ENCODE measurements around the gene TK2.
"Not testable (repeated sequence)": the region's sequence is repeated elsewhere in the genome, so short reads cannot be mapped to it uniquely, and the experiment has no call there.

Gene TK2

DNA sequence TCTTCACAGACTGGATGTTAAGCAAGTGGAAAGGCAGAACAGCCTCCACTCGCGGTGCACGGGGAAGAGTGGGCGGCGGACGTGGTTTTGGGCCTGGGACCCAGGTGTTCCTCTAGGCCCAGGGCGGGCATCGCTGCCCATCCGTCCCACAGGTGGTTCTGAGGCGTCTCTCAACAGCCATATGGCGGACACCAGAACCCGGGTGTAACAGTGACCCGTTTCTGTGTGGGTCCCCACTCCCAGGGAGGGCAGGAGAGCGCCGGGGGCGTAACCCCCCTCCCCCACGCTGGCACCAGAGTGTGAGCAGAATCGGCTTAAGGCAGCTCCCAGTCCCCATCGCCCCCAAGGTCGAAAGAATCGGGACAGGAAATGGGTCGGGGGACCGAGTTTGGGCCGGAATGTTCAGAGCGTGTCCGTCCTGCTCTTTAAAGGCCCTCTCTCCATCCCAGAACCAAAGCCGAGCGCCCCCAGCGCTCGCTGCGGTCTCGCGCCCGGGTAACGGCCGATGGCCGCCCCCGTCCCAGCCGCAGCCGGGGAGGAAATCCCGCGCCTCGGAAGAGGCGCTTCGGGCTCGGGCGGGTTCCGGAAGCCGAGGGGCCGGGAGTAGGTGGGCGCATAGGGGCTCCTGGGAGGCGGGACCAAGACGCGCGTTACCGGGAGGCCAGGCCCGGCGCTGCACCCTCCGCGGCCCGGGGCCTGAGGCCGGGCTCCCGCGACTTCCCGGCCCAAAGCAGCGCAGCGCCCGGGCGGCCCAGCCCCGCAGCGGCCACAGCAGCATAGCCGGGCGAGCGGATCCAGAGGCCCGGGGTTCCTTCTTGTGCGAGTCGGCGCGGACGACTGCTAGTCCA lies at the start of gene TK2:
Gene TK2, minus strand, starts transcription at position 839 of the 848 bp plus-strand sequence. Its CDS starts 61 bp downstream, at position 778.
- DNase-seq (ENCODE audit: low spot score): peak; percentile 24
- no peak for FAIRE-seq

DNA sequence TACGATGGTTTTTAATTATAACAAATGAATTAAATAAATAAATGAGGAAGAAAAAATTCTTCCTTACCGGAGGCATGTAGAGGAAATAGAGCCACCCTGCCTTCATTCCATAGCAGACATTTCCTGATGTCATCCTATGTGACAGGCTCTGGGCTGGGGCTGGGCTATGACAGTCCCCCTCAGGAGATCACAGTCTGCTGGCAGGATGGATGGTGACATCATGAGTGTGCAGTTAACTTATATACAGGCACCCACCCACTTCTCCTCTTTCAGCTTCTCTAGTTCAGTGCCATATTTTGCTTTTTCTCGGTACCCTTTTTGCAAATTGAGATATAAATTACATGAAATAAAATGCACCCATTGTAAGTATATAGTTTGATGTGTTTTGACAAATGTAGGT lies 48.2 kb upstream of the TK2 start:
- FAIRE-seq (no peak), DNase-seq (ENCODE audit: low spot score) (no peak)

DNA sequence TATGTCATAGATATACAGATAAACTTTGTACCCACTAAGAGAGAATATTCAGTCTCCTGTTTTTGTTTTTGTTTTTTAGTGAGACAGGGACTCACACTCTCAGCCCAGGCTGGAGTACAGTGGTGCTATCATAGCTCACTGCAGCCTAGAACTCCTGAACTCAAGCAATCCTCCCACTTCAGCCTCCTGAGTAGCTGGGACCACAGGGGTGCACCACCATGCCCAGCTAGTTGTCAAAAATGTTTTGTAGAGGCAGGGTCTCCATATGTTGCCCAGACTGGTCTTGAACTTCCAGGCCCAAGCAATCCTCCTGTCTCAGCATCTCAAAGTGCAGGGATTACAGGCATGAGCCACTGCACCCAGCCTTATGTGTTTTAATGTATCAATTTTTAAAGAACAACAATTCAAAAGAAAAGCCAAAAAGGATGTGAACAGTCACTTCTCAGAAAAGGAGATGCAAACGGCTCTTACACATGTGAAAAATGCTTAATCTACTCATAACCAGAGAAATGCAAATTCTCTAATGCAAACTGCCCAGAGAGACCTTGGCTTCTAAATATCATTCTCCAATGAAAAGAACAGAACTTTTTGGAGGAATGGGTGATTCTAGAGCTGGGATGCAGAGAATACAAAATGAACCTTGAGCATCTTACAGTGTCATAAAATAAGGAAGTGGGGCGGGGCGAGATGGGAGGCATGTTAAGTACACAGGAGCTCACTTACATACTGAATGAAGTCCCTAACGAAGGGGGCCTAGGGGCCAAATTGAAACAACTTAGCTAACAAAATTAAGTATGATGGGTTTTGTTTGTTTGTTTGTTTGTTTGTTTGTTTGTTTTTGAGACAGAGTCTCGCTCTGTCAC lies 47.3 kb upstream of the TK2 start:
- FAIRE-seq: no peak
- DNase-seq (ENCODE audit: low spot score): no peak

DNA sequence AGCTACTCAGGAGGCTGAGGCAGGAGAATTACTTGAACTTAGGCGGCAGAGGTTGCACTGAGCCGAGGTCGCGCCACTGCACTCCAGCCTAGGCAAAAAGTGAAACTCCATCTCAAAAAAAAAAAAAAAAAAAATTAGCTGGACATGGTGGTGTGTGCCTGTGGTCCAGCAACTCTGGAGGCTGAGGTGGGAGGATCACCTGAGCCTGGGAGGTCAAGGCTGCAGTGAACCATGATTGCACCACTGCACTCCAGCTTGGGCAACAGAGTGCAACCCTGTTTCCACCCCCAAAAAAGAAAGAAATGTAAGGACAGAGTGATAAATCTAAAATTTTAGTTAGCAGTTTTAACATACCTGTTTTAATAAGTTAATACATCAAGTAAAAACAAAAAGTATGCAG lies 46.6 kb upstream of the TK2 start:
- FAIRE-seq; DNase-seq (ENCODE audit: low spot score): not testable (repeated sequence)

DNA sequence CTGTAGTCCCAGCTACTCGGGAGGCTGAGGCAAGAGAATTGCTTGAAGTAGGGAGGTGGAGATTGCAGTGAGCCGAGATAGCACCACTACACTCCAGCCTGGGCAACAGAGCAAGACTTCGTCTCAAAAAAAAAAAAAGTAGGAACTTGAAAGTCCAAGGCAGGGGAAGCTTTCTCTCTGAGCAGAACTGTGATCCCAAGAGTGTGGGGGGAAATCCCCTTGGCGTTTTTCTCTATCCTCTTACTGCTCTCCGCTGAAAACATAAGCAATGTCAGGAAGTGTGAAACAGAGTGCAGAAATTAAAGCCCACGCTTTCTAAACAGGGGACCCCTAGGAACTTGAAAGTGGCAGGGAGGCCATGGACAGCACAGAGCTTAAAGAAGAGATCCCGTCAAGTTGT lies 44.8 kb upstream of the TK2 start:
- no peak for DNase-seq (ENCODE audit: low spot score)
- no peak for FAIRE-seq

DNA sequence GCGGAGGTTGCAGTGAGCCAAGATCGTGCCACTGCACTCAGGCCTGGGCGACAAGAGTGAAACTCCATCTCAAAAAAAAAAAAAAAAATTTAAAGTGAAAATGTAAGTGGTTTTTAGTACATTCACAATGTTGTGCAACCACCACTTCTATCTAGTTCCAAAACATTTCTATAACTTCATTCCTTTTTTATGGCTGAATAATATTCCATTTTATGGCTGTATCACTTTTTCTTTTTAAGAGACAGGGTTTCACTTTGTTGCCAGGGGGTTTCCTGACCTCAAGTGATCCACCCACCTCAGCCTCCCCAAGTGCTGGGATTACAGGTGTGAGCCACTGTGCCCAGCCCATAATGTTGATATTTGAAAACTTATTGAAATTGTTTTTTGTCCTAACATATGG lies 42.9 kb upstream of the TK2 start:
- FAIRE-seq (no peak), DNase-seq (ENCODE audit: low spot score) (no peak)

DNA sequence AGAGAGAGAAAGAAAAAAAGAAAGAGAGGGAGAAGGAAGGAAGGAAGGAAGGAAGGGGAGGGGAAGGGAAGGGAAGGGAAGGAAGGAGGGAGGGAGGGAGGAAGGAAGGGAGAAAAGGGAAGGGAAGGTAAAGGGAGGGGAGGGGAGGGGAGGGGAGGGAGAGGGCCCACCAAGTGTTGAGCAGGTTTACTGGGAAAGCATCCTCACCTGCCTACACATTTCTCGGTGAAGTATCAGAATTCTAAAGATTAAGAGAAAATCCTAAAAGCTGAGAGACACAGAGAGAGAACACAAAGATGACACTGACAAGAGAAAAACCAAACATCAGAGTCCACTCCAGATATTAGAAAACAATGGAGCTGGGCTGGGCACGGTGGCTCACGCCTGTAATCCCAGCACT lies 42.3 kb upstream of the TK2 start:
- DNase-seq (ENCODE audit: low spot score) (no peak), FAIRE-seq (no peak)

DNA sequence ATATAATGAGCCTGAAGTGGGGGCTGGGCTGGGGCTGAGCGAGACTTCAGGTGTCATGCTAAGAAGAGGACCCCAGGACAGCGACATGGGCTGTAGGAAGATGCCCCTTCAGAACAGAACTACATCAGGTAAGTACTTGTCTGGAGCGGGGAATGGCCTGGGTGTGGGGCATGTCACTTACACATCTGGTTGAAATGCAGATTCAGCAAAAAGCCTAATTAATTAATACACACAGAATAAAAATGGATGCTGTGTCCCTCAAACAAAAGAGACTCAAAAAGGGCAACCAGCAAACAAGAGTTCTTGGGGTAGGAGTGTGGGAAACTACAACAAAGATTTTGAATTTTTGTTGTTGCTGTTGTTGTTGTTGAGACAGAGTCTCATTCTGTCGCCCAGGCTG lies 41.1 kb upstream of the TK2 start:
- FAIRE-seq: no peak
- DNase-seq (ENCODE audit: low spot score): no peak

DNA sequence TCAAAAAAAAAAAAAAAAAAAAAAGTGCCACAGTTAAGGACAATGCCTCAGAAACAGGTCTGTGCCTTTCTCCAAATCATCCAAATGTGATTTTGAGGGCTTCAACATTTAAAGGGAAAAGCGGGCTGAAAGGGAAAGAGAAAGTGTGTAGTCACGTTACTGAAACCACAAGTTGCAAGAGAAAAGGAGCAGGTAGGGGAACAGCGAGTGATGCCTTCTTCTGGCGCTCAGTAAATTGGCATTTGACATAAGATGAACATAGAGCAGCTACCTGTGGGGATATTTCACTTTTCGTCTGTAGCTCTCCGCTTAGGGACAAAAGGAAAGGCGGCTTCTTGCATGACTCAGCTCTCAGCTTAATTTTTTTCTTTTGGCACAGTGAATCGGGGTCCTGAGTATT lies 40.4 kb upstream of the TK2 start:
- DNase-seq (ENCODE audit: low spot score) (no peak), FAIRE-seq (no peak)

DNA sequence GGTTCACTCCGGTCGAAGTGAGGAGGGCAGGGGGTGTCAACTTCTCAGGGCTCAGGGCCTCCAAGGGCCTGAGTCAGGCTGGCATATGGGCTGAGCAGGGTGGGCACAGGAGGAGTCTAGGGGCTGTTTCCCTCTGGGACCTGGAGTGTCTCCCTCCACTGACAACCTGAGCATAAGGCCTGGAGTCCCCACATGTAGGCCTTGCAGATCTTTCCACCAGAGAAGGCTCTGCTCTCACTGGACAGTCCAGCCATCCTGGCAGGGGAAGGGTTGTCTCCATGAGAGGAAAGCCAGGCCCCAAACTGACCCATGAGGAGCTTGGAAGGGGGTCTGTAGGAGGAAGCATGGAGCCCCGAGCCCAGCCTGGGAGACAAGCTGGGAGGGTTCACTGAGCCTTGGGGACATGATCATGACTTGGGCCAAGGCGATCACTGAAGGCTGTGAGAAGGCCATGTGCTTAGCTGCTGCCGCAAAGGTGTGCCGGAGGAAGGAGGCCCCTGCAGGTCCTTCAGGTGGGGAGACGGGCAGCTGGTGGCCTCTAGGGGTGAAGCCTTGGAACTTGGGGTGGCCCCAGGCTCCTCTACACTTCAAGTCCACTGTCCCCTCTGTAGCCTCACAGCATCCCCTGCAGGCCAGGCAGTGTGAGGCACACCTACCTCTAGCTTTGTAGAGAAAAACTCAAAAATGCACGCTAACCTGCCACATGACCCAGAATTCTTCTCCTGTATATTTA lies 39.2 kb upstream of the TK2 start:
- no peak for DNase-seq (ENCODE audit: low spot score)
- FAIRE-seq: no peak

DNA sequence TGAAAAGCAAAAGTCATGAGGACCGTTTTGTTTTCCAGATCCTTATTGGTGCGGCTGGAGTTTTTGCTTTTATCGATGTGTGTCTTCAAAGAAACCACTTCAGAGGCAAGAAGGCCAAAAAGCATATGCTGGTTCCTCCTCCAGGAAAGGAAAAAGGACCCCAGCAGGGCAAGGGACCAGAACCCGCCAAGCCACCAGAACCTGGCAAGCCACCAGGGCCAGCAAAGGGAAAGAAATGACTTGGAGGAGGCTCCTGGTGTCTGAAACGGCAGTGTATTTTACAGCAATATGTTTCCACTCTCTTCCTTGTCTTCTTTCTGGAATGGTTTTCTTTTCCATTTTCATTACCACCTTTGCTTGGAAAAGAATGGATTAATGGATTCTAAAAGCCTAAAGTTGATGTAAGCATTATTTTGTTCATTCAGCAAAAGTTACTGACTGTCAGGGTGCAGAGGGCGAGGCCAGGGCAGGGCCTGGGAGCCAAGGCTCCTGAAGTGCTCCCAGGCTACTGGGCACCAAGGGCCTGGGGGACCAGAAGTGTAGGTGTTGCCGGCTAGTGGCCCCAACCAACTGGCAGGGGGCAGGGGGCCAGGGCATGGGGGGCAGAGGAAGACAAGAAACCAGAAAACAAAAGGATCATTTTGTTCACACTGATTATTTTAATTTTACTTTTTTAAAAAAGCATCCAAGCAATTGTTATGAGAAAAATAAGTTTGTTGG lies 38.1 kb upstream of the TK2 start:
- FAIRE-seq: no peak
- DNase-seq (ENCODE audit: low spot score): no peak

DNA sequence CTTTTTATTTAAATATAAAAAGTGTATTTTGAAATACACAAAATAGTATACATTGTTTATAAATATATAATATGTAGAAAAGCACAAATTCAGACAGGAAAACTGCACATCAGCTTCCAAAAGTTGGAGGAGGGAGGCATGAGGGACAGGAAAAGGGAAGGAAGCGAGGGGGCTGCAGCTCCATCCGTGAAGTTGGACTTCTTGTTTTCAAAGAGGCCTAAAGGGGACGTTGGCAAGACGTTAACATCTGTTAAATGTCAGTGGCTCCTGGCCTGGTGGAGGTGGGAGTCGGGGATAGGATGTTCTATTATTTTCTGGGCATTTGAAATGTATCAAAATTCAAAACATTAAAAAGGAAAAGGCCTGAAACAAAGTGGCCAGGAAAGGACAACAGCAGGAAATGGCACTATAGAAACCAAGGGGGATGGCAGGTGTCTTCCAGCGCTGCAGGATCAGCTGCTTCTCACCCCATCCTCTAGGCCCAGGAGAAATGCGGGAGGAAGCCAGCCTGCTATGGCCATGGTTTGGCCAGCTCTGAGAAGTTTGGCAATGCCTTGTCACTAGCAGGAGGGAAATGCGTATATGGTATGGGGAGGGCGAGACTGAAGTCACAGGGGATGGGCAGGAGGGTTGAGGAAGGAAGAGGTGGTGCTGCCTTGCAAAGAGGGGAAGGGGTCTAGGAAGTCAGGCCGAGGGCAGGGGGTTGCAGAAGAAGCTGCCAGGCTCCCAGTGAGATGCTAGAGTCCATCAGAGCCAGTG lies 35.7 kb upstream of the TK2 start:
- no peak for DNase-seq (ENCODE audit: low spot score)
- FAIRE-seq: no peak

DNA sequence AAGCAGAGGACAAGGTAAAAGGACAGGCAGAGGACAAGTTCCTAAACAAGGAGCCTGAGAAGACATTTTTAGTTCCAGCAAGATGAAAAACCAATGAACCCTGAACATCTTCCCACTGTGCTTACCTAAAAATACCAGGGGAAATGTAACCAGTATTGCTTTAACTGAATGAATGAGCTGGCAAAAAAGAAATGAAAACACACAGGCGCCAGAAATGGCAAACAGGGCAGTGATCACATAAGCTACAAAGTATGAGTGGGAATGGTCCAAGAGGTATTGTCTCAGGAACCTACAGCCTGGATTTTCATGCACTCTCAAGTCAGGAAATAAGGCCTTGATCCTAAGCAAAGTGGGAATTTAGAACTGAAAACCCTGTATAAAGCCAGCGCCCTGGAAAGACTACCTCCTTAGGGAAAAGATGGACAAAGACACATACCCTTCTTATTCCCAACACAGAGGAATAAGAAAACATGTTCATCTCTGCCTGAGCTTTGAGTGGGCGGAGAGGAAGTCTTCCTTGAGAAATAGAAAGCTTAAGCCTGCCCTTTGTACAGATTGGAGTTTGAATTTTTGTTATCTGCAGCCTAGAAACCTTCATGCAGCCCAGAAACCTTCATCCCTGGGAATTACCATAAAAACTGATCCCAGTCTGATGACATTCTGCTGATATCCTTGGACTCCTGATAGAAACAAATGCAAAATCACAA lies 31.5 kb upstream of the TK2 start:
- FAIRE-seq (no peak), DNase-seq (ENCODE audit: low spot score) (no peak)

DNA sequence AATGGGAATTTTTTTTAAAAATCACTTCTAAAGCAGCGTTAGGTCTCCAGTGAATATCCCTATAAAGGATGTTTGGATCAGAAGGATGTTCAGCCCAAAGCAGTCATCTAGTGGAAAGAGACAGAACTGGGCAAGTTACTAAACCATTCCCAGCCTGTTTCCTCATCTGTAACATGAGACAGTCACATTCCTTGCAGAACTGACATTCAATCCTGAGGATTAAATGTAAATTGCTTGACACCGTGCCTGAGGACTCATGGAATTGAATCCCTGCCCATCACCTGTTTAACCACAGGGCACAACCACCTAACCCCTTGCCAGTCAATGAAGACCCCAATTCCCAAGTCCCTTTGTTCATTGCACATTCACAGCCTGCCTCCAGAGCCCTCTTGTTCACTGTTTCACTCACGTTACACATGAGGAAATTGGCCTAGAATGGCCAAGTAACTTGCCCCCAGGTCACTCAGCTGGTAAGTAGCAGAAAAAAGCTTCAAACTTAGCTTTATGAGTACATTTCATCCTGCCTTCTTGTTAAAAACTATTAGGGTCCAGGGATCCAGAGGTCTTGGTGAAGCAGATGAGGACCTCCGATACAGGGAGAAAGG lies 30.8 kb upstream of the TK2 start:
- DNase-seq (ENCODE audit: low spot score) (no peak), FAIRE-seq (no peak)

DNA sequence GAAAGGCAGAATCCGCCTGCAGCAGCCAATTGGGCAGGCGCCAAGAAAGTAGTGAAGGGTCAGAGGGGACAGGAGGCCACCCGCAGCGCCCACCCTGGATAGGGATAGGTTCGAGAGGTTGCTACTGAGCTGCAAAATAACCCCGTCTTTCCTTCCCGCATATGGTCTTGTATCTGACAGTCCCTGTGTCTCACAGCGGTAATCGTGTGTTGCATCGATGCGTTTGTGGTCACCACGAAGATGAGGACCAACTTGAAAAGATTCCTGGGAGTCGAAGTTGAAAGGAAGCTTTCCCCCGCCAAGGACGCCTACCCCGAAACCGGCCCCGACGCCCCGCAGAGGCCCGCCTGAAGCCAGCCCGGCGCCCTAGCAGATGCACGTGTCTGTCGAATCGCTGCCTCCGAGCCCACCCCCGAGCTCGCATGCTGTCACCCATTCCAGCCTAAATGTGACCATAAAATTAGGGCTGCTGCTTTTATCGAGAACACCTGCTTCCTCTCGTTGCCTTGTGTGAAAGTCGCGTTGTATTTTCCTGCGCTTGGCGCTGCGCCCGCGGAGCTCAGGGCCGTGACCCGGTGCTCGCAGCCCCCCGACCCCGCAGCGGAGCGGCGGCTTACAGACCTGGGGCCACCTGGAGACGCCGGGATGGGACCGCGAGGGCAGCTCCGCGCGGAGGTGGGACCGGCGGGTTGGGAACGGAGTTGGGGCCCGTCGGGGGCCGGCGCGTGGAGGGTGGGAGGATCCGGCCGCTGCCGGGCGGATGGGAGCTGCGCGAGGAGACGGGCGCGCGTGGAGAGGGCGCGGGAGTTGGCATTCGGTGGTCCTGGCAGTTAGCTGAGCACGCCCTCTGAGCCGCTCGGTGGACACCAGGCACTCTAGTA lies 29.0 kb upstream of the TK2 start, which contains the start of gene CMTM2:
Gene CMTM2, plus strand, starts transcription at position 813 of the 881 bp plus-strand sequence. CDS start 145 bp downstream, outside the sequence.
- DNase-seq (ENCODE audit: low spot score) (no peak), FAIRE-seq (no peak)

DNA sequence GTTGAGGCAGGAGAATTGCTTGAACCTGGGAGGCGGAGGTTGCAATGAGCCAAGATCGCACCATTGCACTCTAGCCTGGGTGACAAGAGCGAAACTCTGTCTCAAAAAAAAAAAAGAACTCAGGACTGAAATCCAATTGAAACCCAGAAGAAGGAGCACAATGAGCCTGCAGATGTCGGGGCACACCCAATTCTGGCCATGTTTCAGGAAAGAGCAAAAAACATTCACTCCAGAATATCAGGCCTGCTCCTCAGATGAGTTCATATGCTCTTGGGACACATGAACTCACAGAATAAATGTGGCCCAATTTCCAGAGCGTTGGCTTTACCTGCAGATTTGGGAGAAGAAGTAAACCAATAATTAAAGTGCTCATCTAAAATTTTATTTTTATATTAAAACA lies 26.4 kb upstream of the TK2 start:
- FAIRE-seq (no peak), DNase-seq (ENCODE audit: low spot score) (no peak)

DNA sequence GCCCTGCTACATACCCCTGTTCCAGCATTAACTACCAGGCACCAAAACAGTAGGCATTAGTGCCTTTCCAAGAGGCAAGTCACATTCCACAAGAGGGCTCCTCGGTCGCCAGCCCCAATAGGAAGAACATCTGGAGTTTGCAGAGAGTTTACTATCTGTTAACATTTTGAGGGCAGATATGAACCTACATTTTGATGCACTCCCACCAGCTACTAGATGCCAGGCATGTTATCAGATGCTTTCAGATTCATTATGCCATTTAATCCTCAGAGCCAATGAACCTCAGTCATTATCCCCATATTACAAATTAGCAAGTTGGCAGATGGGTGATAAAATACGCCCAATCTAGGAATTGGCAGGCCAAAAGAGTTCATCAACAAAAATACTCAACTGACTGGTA lies 25.1 kb upstream of the TK2 start:
- FAIRE-seq (no peak), DNase-seq (ENCODE audit: low spot score) (no peak)

DNA sequence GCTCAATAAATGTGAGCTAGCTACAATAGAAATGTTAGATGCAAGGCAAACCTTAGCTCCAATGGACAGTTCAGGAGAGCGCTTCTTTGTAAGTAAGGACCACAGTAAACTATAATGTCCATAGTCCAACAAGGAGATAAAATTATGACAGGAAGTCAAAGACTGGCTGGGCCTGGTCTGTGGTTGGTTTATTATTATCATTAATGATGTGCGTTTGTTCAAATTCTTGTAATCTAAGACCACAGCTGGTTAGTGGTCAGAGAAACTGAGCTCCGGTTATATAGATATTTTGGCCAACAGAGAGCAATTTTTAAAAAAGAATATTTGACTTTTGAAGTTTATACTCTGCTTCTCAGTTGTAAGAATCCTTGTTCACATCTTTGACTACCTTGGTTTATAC lies 24.6 kb upstream of the TK2 start:
- DNase-seq (ENCODE audit: low spot score): no peak
- no peak for FAIRE-seq

All from RCC 7860 (cell line).